ENCODE measurements around the gene PTH2.

GRCh38 chr19:49448432-49448786, 25.2 kb upstream of the PTH2 start:
- TF ChIP-seq POLR2A (IDR thresholded peaks at IDR 0.05; ENCODE audit: low read depth, low read length): no peak
- no peak for TF ChIP-seq GATA2 (IDR thresholded peaks at IDR 0.05; ENCODE audit: insufficient read depth, insufficient read length, low read depth, low read length)
- TF ChIP-seq CTCF (IDR thresholded peaks at IDR 0.05; ENCODE audit: extremely low read depth in 1 of 2, insufficient read depth in 1 of 2, low read depth in 1 of 2, low read length in 2 of 2): no peak
- no peak for TF ChIP-seq EZH2 (IDR thresholded peaks at IDR 0.05; ENCODE audit: borderline replicate concordance, low read depth, low read length, severe bottlenecking)
- TF ChIP-seq POLR2AphosphoS5 (IDR thresholded peaks at IDR 0.05; ENCODE audit: insufficient read depth, low read depth, low read length): no peak
- no peak for TF ChIP-seq FOS (IDR thresholded peaks at IDR 0.05; ENCODE audit: borderline replicate concordance, insufficient read depth, low read length)
- TF ChIP-seq JUN (IDR thresholded peaks at IDR 0.05; ENCODE audit: borderline replicate concordance, insufficient read depth, insufficient read length, low read depth): no peak
- TF ChIP-seq MAX (IDR thresholded peaks at IDR 0.05; ENCODE audit: insufficient read depth, insufficient read length): no peak
- no peak for TF ChIP-seq MYC (IDR thresholded peaks at IDR 0.05; ENCODE audit: low read depth, low read length)
